Breast epithelium (tissue), 4 donors: ENCODE measurements around the gene ALK. TPM values are rescaled to one million over a fixed set of nuclear protein-coding genes. Genes with fewer than 3 reads are reported as not detected.
A peak's percentile ranks its signal among the peaks of the same experiment; 100 is the strongest.

Source experiments
- DNase-seq, 2 donors: peaks; one replicate each; pipeline ENCODE4 v3.0.0-alpha.2; 2019; ENCODE audit warnings: low spot score in 2 of 2
- H3K27ac ChIP-seq, 2 donors: fragments of 200-600 bp; sonication (generic) in 1 of 2; one replicate each; pipeline ENCODE4 v1.5.1; 2016 to 2019; ENCODE audit warnings: mild to moderate bottlenecking in 1 of 2
- H3K27me3 ChIP-seq, 2 donors: fragments of 200-600 bp; sonication (generic) in 1 of 2; one replicate each; pipeline versions ENCODE4 v1.5.1 to v1.6.0; 2017 to 2019; ENCODE audit warnings: control low read depth in 1 of 2, mild to moderate bottlenecking in 1 of 2
- H3K36me3 ChIP-seq: fragments of 200-600 bp; one replicate; pipeline ENCODE4 v1.5.1; 2019
- H3K4me1 ChIP-seq, 2 donors: fragments of 200-600 bp; sonication (generic); one replicate each; pipeline ENCODE4 v1.5.1; 2016 to 2019; ENCODE audit warnings: control low read depth in 1 of 2
- H3K4me3 ChIP-seq, 3 donors: fragments of 200-600 bp; sonication (generic); 1 replicate in 2 of 3; 2 replicates in 1 of 3; pipeline ENCODE4 v1.5.1; 2016 to 2019; ENCODE audit warnings: mild to moderate bottlenecking in 3 of 3, moderate library complexity in 2 of 3
- H3K9me3 ChIP-seq, 2 donors: fragments of 200-600 bp; sonication (generic) in 1 of 2; one replicate each; pipeline ENCODE4 v1.5.1; 2016 to 2019; ENCODE audit warnings: control low read depth in 1 of 2
- POLR2A ChIP-seq: fragments of 450-650 bp; IDR thresholded peaks from one replicate; pipeline ENCODE4 v1.6.1; 2016; ENCODE audit warnings: antibody characterized with exemption, mild to moderate bottlenecking, moderate library complexity
- POLR2AphosphoS5 ChIP-seq, 3 donors: sonication (generic); formaldehyde crosslinking; IDR thresholded peaks; one replicate each; pipeline ENCODE4 v1.6.1; 2017; ENCODE audit warnings: antibody characterized with exemption in 3 of 3
- intact Hi-C: fragments of 100-400 bp; cut with DNase I; formaldehyde crosslinking; loops from one replicate; pipeline ENCODE4 v1.15.1; 2023; ENCODE audit warnings: low total_unique reads
- total RNA-seq, 3 donors: library from RNA; depleted of rRNA; stranded (reverse); fragments of >200 nt; gene quantifications; one replicate each; pipeline ENCODE4 v1.1.0, GENCODE V29; 2016
- TF ChIP-seq, protein P1 (sequence below), 3 donors: fragments of 450-650 bp; IDR thresholded peaks; one replicate each; pipeline ENCODE4 v1.5.1; 2016 to 2017; ENCODE audit warnings: antibody characterized with exemption in 3 of 3, mild to moderate bottlenecking in 3 of 3, moderate library complexity in 3 of 3

The ALK gene
- total RNA-seq, 3 donors from 2014 or later: 0.33 to 5.6 (median 0.64) TPM

DNA sequence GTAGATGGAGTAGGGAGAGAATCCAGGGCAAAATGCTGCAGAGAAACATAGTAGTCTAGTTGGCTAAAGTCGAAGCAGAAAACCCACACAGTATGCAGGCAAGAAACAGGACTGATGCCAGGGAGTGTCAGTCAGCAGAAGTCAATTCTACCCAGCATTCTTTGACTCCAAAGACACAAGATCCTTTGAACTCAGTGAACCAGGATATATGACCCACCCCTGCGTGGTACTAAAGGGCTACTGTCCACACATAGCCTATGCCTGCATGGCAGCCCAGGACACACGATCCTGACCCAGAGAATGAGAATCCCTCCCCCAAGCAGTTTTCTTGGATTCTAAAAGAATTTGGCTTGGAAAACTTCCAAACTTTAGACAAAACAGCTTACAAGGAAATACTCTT is 42.5 kb downstream of the ALK start:
- TF ChIP-seq POLR2A: no peak
- Histone ChIP-seq H3K4me3 (no peak overlapping the region), H3K27me3 (no peaks in the 10 kb centered on the region), H3K36me3 (no peaks in the 10 kb centered on the region), H3K27ac (peak overlapping the region in 1 of 2 donors; percentile 38), H3K9me3 (no peaks in the 10 kb centered on the region), H3K4me1 (no peaks in the 10 kb centered on the region)
- intact Hi-C loops: no loop called here
- peak in 1 of 2 donors; percentile 34 for DNase-seq

DNA sequence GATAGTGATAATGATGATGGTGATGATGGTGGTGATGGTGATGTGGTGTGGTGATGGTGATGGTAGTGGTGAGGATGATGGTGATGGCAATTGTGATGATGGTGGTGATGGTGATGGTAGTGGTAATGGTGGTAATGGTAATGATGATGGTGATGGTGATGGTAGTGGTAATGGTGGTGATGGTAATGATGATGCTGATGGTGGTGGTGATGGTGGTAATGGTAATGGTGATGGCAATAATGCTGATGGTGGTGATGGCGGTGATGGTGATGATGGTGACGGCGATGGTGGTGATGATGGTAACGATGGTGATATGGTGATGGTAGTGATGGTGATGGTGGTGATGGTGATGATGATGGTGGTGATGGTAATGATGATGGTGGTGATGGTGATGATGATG is 45.0 kb downstream of the ALK start:
- no peak for TF ChIP-seq POLR2AphosphoS5 (IDR thresholded peaks at IDR 0.05)
- TF ChIP-seq, protein P1, sequence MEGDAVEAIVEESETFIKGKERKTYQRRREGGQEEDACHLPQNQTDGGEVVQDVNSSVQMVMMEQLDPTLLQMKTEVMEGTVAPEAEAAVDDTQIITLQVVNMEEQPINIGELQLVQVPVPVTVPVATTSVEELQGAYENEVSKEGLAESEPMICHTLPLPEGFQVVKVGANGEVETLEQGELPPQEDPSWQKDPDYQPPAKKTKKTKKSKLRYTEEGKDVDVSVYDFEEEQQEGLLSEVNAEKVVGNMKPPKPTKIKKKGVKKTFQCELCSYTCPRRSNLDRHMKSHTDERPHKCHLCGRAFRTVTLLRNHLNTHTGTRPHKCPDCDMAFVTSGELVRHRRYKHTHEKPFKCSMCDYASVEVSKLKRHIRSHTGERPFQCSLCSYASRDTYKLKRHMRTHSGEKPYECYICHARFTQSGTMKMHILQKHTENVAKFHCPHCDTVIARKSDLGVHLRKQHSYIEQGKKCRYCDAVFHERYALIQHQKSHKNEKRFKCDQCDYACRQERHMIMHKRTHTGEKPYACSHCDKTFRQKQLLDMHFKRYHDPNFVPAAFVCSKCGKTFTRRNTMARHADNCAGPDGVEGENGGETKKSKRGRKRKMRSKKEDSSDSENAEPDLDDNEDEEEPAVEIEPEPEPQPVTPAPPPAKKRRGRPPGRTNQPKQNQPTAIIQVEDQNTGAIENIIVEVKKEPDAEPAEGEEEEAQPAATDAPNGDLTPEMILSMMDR (IDR thresholded peaks at IDR 0.05): no peak
- TF ChIP-seq POLR2A: no peak
- intact Hi-C loops: no loop called here
- Histone ChIP-seq H3K27me3 (no peaks in the 10 kb centered on the region), H3K9me3 (no peaks in the 10 kb centered on the region), H3K4me3 (no peak overlapping the region), H3K4me1 (no peaks in the 10 kb centered on the region), H3K27ac (no peak overlapping the region), H3K36me3 (no peaks in the 10 kb centered on the region)
- no peak for DNase-seq

DNA sequence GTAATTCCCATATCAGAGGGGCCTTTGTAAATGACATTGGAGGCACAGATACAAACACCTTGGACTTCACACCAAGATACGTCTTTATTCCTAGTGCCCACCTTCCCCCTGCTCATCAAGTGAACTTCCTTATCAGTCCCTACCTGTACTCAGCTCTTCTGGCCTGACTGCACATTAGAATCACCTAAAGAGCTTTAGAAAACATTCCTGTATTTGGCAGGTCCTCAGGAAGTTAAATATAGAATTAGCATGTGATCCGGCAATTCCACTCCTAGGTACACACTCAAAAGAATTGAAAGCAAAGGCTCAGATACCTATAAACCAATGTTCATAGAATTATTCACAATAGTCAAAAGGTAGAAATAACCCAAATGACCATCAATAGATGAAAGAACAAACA is 46.6 kb downstream of the ALK start:
- TF ChIP-seq POLR2A: no peak
- TF ChIP-seq POLR2AphosphoS5 (IDR thresholded peaks at IDR 0.05): no peak
- TF ChIP-seq, protein P1 (IDR thresholded peaks at IDR 0.05): no peak
- H3K9me3 ChIP-seq: no peaks in the 10 kb centered on the region
- intact Hi-C loops: no loop called here
- no peak for DNase-seq
- no peaks in the 10 kb centered on the region for H3K36me3 ChIP-seq
- no peaks in the 10 kb centered on the region for H3K4me1 ChIP-seq
- no peaks in the 10 kb centered on the region for H3K27me3 ChIP-seq
- H3K4me3 ChIP-seq: no peak overlapping the region
- H3K27ac ChIP-seq: no peak overlapping the region

DNA sequence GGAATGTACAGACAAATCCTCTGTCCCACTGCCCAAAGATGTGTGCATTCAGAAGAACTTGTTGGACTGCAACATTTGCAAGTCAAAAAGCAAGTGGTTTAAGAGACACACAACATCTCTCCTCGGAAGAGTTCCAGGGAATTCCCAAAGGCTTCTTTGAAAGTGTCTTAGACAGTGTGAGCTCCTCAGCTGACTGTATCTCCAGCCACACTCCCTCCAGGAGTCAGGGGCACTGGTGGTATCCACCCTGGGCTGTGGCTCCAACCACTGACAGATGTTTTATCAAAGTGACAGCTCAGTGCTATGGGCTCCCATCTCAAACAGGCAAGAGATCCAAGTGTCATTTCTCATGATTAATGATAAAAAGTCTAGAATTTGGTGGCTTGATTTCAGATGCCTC is 48.5 kb downstream of the ALK start:
- no peaks in the 10 kb centered on the region for H3K4me1 ChIP-seq
- TF ChIP-seq POLR2AphosphoS5 (IDR thresholded peaks at IDR 0.05): no peak
- TF ChIP-seq, protein P1 (IDR thresholded peaks at IDR 0.05): no peak
- no peak for TF ChIP-seq POLR2A
- no peak overlapping the region for H3K4me3 ChIP-seq
- no peaks in the 10 kb centered on the region for H3K36me3 ChIP-seq
- no peak for DNase-seq
- H3K27me3 ChIP-seq: no peaks in the 10 kb centered on the region
- intact Hi-C loops: no loop called here
- no peaks in the 10 kb centered on the region for H3K9me3 ChIP-seq
- H3K27ac ChIP-seq: no peak overlapping the region

DNA sequence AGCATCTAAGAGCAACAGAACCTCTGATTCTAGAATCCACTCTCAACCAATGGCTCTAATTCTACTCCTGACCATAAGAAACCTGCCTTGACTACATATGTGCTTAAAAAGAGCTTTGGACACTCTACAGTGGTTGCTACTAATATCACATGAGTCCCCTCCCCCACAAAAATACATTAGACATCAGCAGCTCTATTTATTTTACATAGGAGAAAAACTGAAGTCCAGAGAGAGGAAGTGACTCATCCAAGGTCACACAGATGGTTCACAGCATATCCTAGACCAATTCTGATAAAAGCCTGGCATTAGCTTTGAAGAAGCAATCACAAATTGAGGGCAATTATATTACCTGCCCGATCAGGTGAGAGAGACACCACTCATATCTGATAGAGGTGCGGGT is 49.8 kb downstream of the ALK start:
- no peaks in the 10 kb centered on the region for H3K36me3 ChIP-seq
- intact Hi-C loops: no loop called here
- TF ChIP-seq POLR2A: no peak
- TF ChIP-seq POLR2AphosphoS5 (IDR thresholded peaks at IDR 0.05): no peak
- TF ChIP-seq, protein P1 (IDR thresholded peaks at IDR 0.05): no peak
- H3K27ac ChIP-seq: no peak overlapping the region
- DNase-seq: no peak
- no peaks in the 10 kb centered on the region for H3K4me1 ChIP-seq
- no peaks in the 10 kb centered on the region for H3K27me3 ChIP-seq
- H3K4me3 ChIP-seq: no peak overlapping the region
- no peaks in the 10 kb centered on the region for H3K9me3 ChIP-seq

DNA sequence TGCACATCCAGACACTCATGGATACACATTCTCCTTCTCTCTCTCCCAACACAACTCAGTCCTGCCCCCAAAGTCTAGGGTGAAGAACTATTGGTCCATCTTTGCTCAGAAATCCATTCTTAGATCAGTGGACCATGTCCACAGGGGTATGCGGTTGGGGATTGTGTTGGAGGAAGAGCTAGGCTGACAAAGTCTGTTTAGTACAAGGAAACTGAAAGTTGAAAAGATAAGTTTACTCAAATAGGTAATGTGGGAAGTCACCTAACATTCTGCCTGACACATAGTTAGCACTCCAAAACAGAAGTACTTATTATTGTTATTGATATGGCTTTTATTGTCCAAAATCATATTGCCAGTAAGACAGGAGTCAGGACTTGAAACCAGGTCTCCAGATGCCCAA is 55.9 kb downstream of the ALK start:
- no peaks in the 10 kb centered on the region for H3K9me3 ChIP-seq
- intact Hi-C loops: no loop called here
- no peak overlapping the region for H3K27ac ChIP-seq
- no peaks in the 10 kb centered on the region for H3K4me1 ChIP-seq
- H3K27me3 ChIP-seq: no peaks in the 10 kb centered on the region
- DNase-seq: no peak
- no peak for TF ChIP-seq POLR2AphosphoS5 (IDR thresholded peaks at IDR 0.05)
- no peak for TF ChIP-seq POLR2A
- TF ChIP-seq, protein P1 (IDR thresholded peaks at IDR 0.05): no peak
- no peak overlapping the region for H3K4me3 ChIP-seq
- H3K36me3 ChIP-seq: no peaks in the 10 kb centered on the region
